Mammary epithelial cell (primary cell): ENCODE measurements around the gene RNF8.

Source experiments
- EZH2 ChIP-seq: IDR thresholded peaks from 2 replicates; pipeline ENCODE4 v1.6.1; 2012; ENCODE audit warnings: low read length, inconsistent platforms, borderline replicate concordance
- TF ChIP-seq, protein P1 (sequence below), 2 donors: IDR thresholded peaks in 1 of 2; conservative IDR thresholded peaks in 1 of 2; 2 replicates each; pipeline ENCODE4 v1.5.1; 2011 to 2012; ENCODE audit warnings: inconsistent platforms in 2 of 2, low read length in 2 of 2, mild to moderate bottlenecking in 2 of 2, control low read depth in 1 of 2, low read depth in 1 of 2; ENCODE audit not compliant: insufficient read depth in 1 of 2; ENCODE audit errors: extremely low read depth in 1 of 2

DNA sequence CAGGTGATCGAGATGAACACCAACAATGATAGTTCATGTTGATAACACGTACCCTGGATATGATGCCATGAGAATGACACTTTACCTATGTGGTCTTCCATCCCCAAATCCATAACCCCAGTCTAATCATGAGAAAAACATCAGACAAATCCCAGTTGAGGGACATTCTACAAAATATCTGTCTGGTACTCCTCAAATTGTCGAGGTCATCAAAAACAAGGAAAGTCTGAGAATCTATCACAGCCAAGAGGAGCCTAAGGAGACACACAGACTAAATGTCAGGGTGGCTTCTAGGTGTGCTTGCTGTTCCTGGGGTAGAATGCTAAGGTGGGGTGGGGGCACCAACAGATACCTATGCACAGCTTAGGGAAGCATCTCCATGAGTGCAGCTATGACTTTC, 2.8 kb upstream of the RNF8 start:
- TF ChIP-seq, protein P1, sequence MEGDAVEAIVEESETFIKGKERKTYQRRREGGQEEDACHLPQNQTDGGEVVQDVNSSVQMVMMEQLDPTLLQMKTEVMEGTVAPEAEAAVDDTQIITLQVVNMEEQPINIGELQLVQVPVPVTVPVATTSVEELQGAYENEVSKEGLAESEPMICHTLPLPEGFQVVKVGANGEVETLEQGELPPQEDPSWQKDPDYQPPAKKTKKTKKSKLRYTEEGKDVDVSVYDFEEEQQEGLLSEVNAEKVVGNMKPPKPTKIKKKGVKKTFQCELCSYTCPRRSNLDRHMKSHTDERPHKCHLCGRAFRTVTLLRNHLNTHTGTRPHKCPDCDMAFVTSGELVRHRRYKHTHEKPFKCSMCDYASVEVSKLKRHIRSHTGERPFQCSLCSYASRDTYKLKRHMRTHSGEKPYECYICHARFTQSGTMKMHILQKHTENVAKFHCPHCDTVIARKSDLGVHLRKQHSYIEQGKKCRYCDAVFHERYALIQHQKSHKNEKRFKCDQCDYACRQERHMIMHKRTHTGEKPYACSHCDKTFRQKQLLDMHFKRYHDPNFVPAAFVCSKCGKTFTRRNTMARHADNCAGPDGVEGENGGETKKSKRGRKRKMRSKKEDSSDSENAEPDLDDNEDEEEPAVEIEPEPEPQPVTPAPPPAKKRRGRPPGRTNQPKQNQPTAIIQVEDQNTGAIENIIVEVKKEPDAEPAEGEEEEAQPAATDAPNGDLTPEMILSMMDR (conservative IDR thresholded peaks at IDR 0.05 in 1 of 2, IDR thresholded peaks at IDR 0.05 in 1 of 2; ENCODE audit: extremely low read depth in 1 of 2, insufficient read depth in 1 of 2, low read depth in 1 of 2, low read length in 2 of 2) = no peak
- TF ChIP-seq EZH2 = no peak
